HCT116 (cell line): Measurements from ENCODE around the gene C16orf78. TPM values are rescaled to one million over a fixed set of nuclear protein-coding genes. Genes with fewer than 3 reads are reported as not detected.

Source experiments
- ATAC-seq: fragments of 200-7000 bp; cut with Tn5 transposase; 2 replicates; pipeline ENCODE4 v1.9.1; 2020; ENCODE audit warnings: mild to moderate bottlenecking, moderate library complexity
- BruUV-seq: library from RNA; stranded (reverse); fragments of 400-500 nt; replicated peaks from 2 replicates; lab custom pipeline; 2021; lab: Mats Ljungman, UMichigan
- CTCF ChIA-PET: fragments of 300-600 bp; sonication (Branson Sonifier 250); formaldehyde crosslinking; loops from one replicate; lab custom pipeline; 2021; ENCODE audit warnings: antibody characterized with exemption; lab: Charles Lee
- POLR2A ChIA-PET: fragments of 300-600, 350-600 bp; sonication (Branson Sonifier 250); formaldehyde crosslinking; loops from one replicate; lab custom pipeline; 2021; ENCODE audit warnings: antibody characterized with exemption; lab: Charles Lee
- RAD21 ChIA-PET, 2 experiments: fragments of 300-600 bp; sonication (Branson Sonifier 250); formaldehyde crosslinking; loops; one replicate each; lab custom pipeline; 2023; ENCODE audit warnings: low total read pairs in 2 of 2; ENCODE audit not compliant: uncharacterized antibody in 2 of 2, unreplicated experiment in 2 of 2, low non-redundant PET in 1 of 2; lab: Charles Lee
- DNase-seq: peaks from one replicate; pipeline ENCODE4 v3.0.0-alpha.2; 2010; ENCODE audit warnings: low read depth, low spot score
- H2AFZ ChIP-seq: fragments of 200-600 bp; shearing (Covaris generic), sonication (generic); 2 replicates; pipeline ENCODE4 v1.6.1; 2017; ENCODE audit warnings: low read depth, mixed run types, mixed read lengths, antibody characterized with exemption, low read length; ENCODE audit not compliant: poor library complexity, severe bottlenecking
- H3K27ac ChIP-seq: 2 replicates; pipeline ENCODE4 v1.5.1; 2012; ENCODE audit warnings: low read depth, low read length
- H3K27me3 ChIP-seq: fragments of 200-600 bp; sonication (generic); 2 replicates; pipeline ENCODE4 v1.6.1; 2016; ENCODE audit warnings: mixed run types, low read length, mixed read lengths; ENCODE audit not compliant: insufficient read depth
- H3K36me3 ChIP-seq, 2 experiments: fragments of 200-500 bp in 1 of 2; fragments of 200-600 bp in 1 of 2; sonication (Bioruptor generic) in 1 of 2; sonication (generic) in 1 of 2; 2 replicates each; pipeline versions ENCODE4 v1.5.1 to v1.6.1; 2014 to 2016; ENCODE audit warnings: low read length in 2 of 2, inconsistent platforms in 1 of 2, mixed read lengths in 1 of 2, mixed run types in 1 of 2; ENCODE audit not compliant: insufficient read depth in 2 of 2, control insufficient read depth in 1 of 2
- H3K4me1 ChIP-seq, 2 experiments: fragments of 200-600 bp in 1 of 2; sonication (generic) in 1 of 2; 2 replicates each; pipeline versions ENCODE4 v1.5.1 to v1.6.1; 2012 to 2017; ENCODE audit warnings: low read length in 2 of 2, inconsistent platforms in 1 of 2, mild to moderate bottlenecking in 1 of 2, mixed read lengths in 1 of 2, mixed run types in 1 of 2, moderate library complexity in 1 of 2; ENCODE audit not compliant: insufficient read depth in 2 of 2, control insufficient read depth in 1 of 2
- H3K4me2 ChIP-seq: fragments of 200-600 bp; sonication (generic); 2 replicates; pipeline ENCODE4 v1.6.1; 2017; ENCODE audit warnings: mixed run types, low read length, mixed read lengths
- H3K4me3 ChIP-seq, 2 experiments: fragments of 200-600 bp in 1 of 2; sonication (generic) in 1 of 2; replicated peaks in 1 of 2; 2 replicates each; pipeline ENCODE4 v1.5.1; 2011 to 2016; ENCODE audit warnings: low read length in 2 of 2, control low read depth in 1 of 2, low read depth in 1 of 2, mild to moderate bottlenecking in 1 of 2, mixed read lengths in 1 of 2, mixed run types in 1 of 2
- H3K79me2 ChIP-seq: fragments of 200-600 bp; sonication (generic); 2 replicates; pipeline ENCODE4 v1.6.1; 2017; ENCODE audit warnings: mild to moderate bottlenecking, mixed run types, low read length, moderate library complexity, mixed read lengths; ENCODE audit not compliant: insufficient read depth
- H3K9ac ChIP-seq: fragments of 200-600 bp; sonication (generic); 2 replicates; pipeline ENCODE4 v1.6.1; 2016; ENCODE audit warnings: low read length, mixed read lengths
- H3K9me2 ChIP-seq: fragments of 200-600 bp; sonication (generic), shearing (Covaris generic); 2 replicates; pipeline ENCODE4 v1.6.1; 2017; ENCODE audit warnings: mixed run types, mild to moderate bottlenecking, moderate library complexity; ENCODE audit not compliant: insufficient read depth
- H3K9me3 ChIP-seq, 2 experiments: fragments of 200-500 bp in 1 of 2; fragments of 200-600 bp in 1 of 2; sonication (Bioruptor generic) in 1 of 2; sonication (generic) in 1 of 2; 2 replicates each; pipeline ENCODE4 v1.6.1; 2014 to 2017; ENCODE audit warnings: low read length in 2 of 2, mixed read lengths in 2 of 2, inconsistent platforms in 1 of 2, low read depth in 1 of 2, mild to moderate bottlenecking in 1 of 2, mixed run types in 1 of 2, moderate library complexity in 1 of 2; ENCODE audit not compliant: control insufficient read depth in 1 of 2, insufficient read depth in 1 of 2
- H4K20me1 ChIP-seq: fragments of 200-600 bp; sonication (generic), shearing (Covaris generic); 2 replicates; pipeline ENCODE4 v1.6.1; 2017; ENCODE audit warnings: mixed run types, mild to moderate bottlenecking, moderate library complexity; ENCODE audit not compliant: insufficient read depth
- CBX3 ChIP-seq: IDR thresholded peaks from 2 replicates; pipeline ENCODE4 v1.6.1; 2012; ENCODE audit warnings: low read depth
- EGR1 ChIP-seq: IDR thresholded peaks from 2 replicates; pipeline ENCODE4 v1.6.1; 2012; ENCODE audit warnings: low read depth
- ELF1 ChIP-seq: IDR thresholded peaks from 2 replicates; pipeline ENCODE4 v1.6.1; 2012; ENCODE audit warnings: low read depth, borderline replicate concordance
- EZH2 ChIP-seq: fragments of 200-600 bp; sonication (generic); IDR thresholded peaks from 2 replicates; pipeline ENCODE4 v1.6.1; 2017; ENCODE audit warnings: antibody characterized with exemption, mixed run types
- EZH2phosphoT487 ChIP-seq: fragments of 200-600 bp; IDR thresholded peaks from 2 replicates; pipeline ENCODE4 v1.6.1; 2018; ENCODE audit warnings: antibody characterized with exemption, borderline replicate concordance
- FOSL1 ChIP-seq: IDR thresholded peaks from 2 replicates; pipeline ENCODE4 v1.6.1; 2012; ENCODE audit warnings: low read depth
- JUND ChIP-seq: IDR thresholded peaks from 2 replicates; pipeline ENCODE4 v1.6.1; 2012
- POLR2A ChIP-seq: IDR thresholded peaks from 2 replicates; pipeline ENCODE4 v1.7.0; 2011; ENCODE audit warnings: borderline replicate concordance; ENCODE audit not compliant: insufficient read depth, insufficient read length; ENCODE audit errors: extremely low read depth
- POLR2AphosphoS5 ChIP-seq: IDR thresholded peaks from 2 replicates; pipeline ENCODE4 v1.6.1; 2011; ENCODE audit warnings: mild to moderate bottlenecking, low read depth, low read length, moderate library complexity
- RAD21 ChIP-seq: IDR thresholded peaks from 2 replicates; pipeline ENCODE4 v1.6.1; 2012; ENCODE audit warnings: low read depth, mild to moderate bottlenecking
- SIN3A ChIP-seq: IDR thresholded peaks from 2 replicates; pipeline ENCODE4 v1.6.1; 2012; ENCODE audit warnings: low read depth
- SRF ChIP-seq: IDR thresholded peaks from 2 replicates; pipeline ENCODE4 v1.6.1; 2012; ENCODE audit warnings: low read depth
- TCF7L2 ChIP-seq: IDR thresholded peaks from 2 replicates; pipeline ENCODE4 v1.7.0; 2011; ENCODE audit warnings: borderline replicate concordance, inconsistent platforms; ENCODE audit not compliant: insufficient read depth, insufficient read length; ENCODE audit errors: extremely low read depth
- YY1 ChIP-seq: IDR thresholded peaks from 2 replicates; pipeline ENCODE4 v1.6.1; 2011; ENCODE audit warnings: low read length, low read depth, moderate library complexity, mild to moderate bottlenecking; ENCODE audit not compliant: insufficient replicate concordance; ENCODE audit errors: extremely low read depth
- ZFX ChIP-seq: fragments of 450-650 bp; IDR thresholded peaks from 2 replicates; pipeline ENCODE4 v1.6.1; 2017
- ZNF274 ChIP-seq: fragments of 200-500 bp; sonication (Bioruptor generic); IDR thresholded peaks from 2 replicates; pipeline ENCODE4 v1.6.1; 2014; ENCODE audit warnings: mild to moderate bottlenecking, low read depth, low read length, inconsistent platforms
- intact Hi-C: fragments of 100-400 bp; cut with micrococcal nuclease; formaldehyde crosslinking; loops from 2 replicates; pipeline ENCODE4 v1.10.0; 2022
- total RNA-seq: library from RNA; stranded (reverse); gene quantifications from one replicate; pipeline ENCODE4 v1.2.1, GENCODE V29; 2021; ENCODE audit not compliant: unreplicated experiment
- TF ChIP-seq, protein P1 (sequence below): IDR thresholded peaks from 2 replicates; pipeline ENCODE4 v1.6.1; 2012
- TF ChIP-seq, protein P2 (sequence below): IDR thresholded peaks from 2 replicates; pipeline ENCODE4 v1.6.1; 2012
- TF ChIP-seq, protein P3 (sequence below), 3 experiments: fragments of 200-600 bp in 1 of 3; sonication (generic) in 1 of 3; IDR thresholded peaks in 2 of 3; conservative IDR thresholded peaks in 1 of 3; 2 replicates each; pipeline ENCODE4 v1.5.1; 2012 to 2017; ENCODE audit warnings: low read depth in 2 of 3, low read length in 2 of 3, antibody characterized with exemption in 1 of 3, borderline replicate concordance in 1 of 3, control low read depth in 1 of 3, mild to moderate bottlenecking in 1 of 3, mixed read lengths in 1 of 3, mixed run types in 1 of 3, moderate library complexity in 1 of 3; ENCODE audit not compliant: insufficient read depth in 1 of 3

Gene C16orf78
- total RNA-seq, 1 experiment from 2014 or later: not detected

DNA sequence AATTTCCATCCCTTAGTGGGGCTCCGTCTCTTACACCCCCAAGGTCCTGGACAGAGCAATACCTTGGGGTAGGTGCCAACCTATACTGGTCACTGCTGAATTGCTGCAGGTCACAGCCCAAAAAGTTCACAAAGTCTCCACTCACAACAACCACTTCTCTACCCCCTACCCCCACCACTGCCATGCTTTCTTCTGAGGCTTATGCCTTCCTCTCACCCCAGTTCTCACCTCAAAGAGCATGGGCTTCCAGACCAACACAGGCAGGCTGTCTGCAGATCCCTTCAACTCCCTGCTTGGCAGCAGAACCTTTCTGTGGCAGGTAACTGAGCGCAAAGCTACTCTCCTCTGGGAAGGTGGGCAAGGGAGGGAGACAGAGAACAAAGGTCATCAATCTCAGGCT, 35.5 kb downstream of the C16orf78 start:
- no peaks in the 10 kb centered on the region for H3K9me2 ChIP-seq
- peaks cover 0 to 10% of the 10 kb centered on the region in 2 experiments; a peak in 2 of 4 replicates for H3K4me1 ChIP-seq
- ATAC-seq (no peak), DNase-seq (no peak)
- H3K9ac ChIP-seq: no peak overlapping the region
- intact Hi-C loops: no loop called here
- H2AFZ ChIP-seq: no peak overlapping the region
- RAD21 ChIA-PET: no interaction called here
- POLR2A ChIA-PET: no interaction called here
- H3K27ac ChIP-seq: no peak overlapping the region
- no TSS peak for BruUV-seq
- CTCF ChIA-PET: interaction anchor here (1.6 to 2.0 kb wide), 2 partner anchors 184 to 513 kb away, joined by 7 to 20 read pairs; no protein-coding TSS in a partner anchor
- H4K20me1 ChIP-seq: no peaks in the 10 kb centered on the region
- no peaks in the 10 kb centered on the region for H3K79me2 ChIP-seq
- H3K9me3 ChIP-seq: no peaks in the 10 kb centered on the region
- TF ChIP-seq POLR2A (no peak), FOSL1 (no peak), POLR2AphosphoS5 (no peak), EZH2phosphoT487 (no peak), ZNF274 (no peak)
- H3K27me3 ChIP-seq: 0 out of 2 replicates have a peak, but pooled peaks cover 2% of the 10 kb centered on the region
- H3K4me3 ChIP-seq: no peak overlapping the region
- H3K4me2 ChIP-seq: no peak overlapping the region
- H3K36me3 ChIP-seq: no peaks in the 10 kb centered on the region

DNA sequence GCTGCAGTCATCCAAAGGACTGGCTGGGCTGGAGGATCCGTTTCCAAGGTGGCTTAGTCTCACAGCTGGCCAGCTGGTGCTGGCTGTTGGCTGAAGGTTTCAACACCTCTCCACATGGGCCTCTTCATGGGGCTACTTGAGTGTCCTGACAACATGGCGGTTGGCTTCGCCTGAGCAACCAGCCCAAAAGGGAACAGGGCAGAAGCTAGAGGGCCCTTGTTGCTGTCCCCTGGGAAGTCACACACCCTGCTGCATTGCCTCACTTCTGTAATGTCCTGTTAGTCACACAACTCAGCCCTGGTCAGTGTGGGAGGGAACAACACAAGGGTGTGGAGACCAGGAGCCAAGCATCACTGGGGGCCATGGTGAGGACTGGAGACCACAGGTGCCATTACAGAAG, 36.6 kb downstream of the C16orf78 start:
- H3K4me2 ChIP-seq: no peak overlapping the region
- no peaks in the 10 kb centered on the region for H4K20me1 ChIP-seq
- intact Hi-C loops: loop anchor here (5.0 kb wide), 1 partner anchor 512 kb away; no protein-coding TSS in a partner anchor
- no peak overlapping the region for H3K4me3 ChIP-seq
- 0 out of 2 replicates have a peak, but pooled peaks cover 2% of the 10 kb centered on the region for H3K27me3 ChIP-seq
- H3K4me1 ChIP-seq: peaks cover 0 to 10% of the 10 kb centered on the region in 2 experiments; a peak in 2 of 4 replicates
- no peaks in the 10 kb centered on the region for H3K9me3 ChIP-seq
- no TSS peak for BruUV-seq
- TF ChIP-seq SIN3A: no peak
- no peak for TF ChIP-seq JUND
- no peak for TF ChIP-seq YY1
- no peak for TF ChIP-seq ZFX
- no peak for TF ChIP-seq ZNF274
- TF ChIP-seq, protein P1, sequence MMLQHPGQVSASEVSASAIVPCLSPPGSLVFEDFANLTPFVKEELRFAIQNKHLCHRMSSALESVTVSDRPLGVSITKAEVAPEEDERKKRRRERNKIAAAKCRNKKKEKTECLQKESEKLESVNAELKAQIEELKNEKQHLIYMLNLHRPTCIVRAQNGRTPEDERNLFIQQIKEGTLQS: no peak
- TF ChIP-seq, protein P2, sequence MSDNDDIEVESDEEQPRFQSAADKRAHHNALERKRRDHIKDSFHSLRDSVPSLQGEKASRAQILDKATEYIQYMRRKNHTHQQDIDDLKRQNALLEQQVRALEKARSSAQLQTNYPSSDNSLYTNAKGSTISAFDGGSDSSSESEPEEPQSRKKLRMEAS: no peak
- TF ChIP-seq, protein P3, sequence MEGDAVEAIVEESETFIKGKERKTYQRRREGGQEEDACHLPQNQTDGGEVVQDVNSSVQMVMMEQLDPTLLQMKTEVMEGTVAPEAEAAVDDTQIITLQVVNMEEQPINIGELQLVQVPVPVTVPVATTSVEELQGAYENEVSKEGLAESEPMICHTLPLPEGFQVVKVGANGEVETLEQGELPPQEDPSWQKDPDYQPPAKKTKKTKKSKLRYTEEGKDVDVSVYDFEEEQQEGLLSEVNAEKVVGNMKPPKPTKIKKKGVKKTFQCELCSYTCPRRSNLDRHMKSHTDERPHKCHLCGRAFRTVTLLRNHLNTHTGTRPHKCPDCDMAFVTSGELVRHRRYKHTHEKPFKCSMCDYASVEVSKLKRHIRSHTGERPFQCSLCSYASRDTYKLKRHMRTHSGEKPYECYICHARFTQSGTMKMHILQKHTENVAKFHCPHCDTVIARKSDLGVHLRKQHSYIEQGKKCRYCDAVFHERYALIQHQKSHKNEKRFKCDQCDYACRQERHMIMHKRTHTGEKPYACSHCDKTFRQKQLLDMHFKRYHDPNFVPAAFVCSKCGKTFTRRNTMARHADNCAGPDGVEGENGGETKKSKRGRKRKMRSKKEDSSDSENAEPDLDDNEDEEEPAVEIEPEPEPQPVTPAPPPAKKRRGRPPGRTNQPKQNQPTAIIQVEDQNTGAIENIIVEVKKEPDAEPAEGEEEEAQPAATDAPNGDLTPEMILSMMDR (IDR thresholded peaks at IDR 0.05 in 2 of 3, conservative IDR thresholded peaks at IDR 0.05 in 1 of 3; ENCODE audit: borderline replicate concordance in 1 of 3, insufficient read depth in 1 of 3, low read depth in 2 of 3, low read length in 2 of 3): no peak
- no peak for TF ChIP-seq RAD21
- TF ChIP-seq POLR2AphosphoS5: no peak
- no peak for TF ChIP-seq SRF
- no peak for TF ChIP-seq EZH2
- TF ChIP-seq EGR1: no peak
- no peak for TF ChIP-seq CBX3
- TF ChIP-seq POLR2A: no peak
- no peak for TF ChIP-seq ELF1
- TF ChIP-seq FOSL1: no peak
- TF ChIP-seq TCF7L2: no peak
- H2AFZ ChIP-seq: no peak overlapping the region
- no peak overlapping the region for H3K9ac ChIP-seq
- RAD21 ChIA-PET: no interaction called here
- CTCF ChIA-PET: no interaction called here
- no peaks in the 10 kb centered on the region for H3K79me2 ChIP-seq
- POLR2A ChIA-PET: no interaction called here
- DNase-seq (no peak), ATAC-seq (no peak)
- H3K27ac ChIP-seq: no peak overlapping the region
- no peaks in the 10 kb centered on the region for H3K36me3 ChIP-seq
- H3K9me2 ChIP-seq: no peaks in the 10 kb centered on the region
